ENCODE data around the gene NMUR1. TPM values are rescaled to one million over a fixed set of nuclear protein-coding genes. Genes with fewer than 3 reads are reported as not detected.

Gene NMUR1
- total and polyA plus RNA-seq, 9 donors: 0.10 to 0.56 (median 0.31) TPM; not detected in 4

DNA sequence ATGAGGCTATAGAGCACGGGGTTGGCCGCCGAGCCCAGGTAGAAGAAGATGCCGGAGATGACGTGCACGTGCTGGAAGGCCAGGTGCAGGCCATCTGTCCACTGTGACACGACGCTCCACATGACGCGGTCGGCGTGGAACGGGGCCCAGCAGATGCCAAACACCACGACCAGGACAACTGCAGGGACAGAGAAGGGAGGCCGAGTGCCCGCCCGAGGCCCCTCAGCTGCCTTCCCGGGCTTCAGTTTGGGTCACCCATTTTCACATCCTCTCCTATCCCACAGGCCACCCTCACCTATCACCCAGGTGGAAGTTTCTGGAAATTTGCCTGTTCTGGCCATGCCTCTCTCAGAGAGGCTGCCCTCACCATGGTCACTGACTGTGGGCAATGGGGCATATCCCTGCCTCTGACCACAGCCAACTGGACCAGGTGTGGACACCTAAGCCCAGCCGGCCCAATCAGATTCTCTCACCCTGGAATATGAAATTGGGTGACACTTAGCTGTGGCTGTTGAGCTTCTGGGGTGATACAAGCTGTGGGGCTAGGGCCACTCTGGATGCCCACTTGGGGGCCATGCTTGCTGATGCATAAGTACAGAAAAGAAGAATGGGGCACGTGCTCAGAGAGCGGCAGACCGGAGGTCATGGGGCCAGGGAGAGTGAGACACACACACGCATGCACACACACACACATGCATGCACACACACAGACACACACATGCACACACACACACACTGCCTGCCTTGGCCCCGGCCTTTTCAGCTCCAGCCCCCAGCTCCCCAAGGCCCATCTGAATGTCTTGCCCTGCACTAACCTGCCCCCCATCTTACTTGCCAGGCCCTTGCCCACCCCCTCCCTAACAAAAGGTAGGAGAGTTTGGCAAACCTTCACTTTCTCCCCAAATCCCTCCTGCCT lies 4.7 kb downstream of the NMUR1 start:
- no peaks in the 10 kb centered on the region for H3K36me3 ChIP-seq
- intact Hi-C loops (cut with DNase I): loop anchor here in 1 of 4 donors (5.0 to 10.0 kb wide), 2 partner anchors 77 to 189 kb away; no protein-coding TSS in a partner anchor
- no peaks in the 10 kb centered on the region for H3K27me3 ChIP-seq
- no peak overlapping the region for H3K4me3 ChIP-seq
- no peak overlapping the region for H3K27ac ChIP-seq
- no peaks in the 10 kb centered on the region for H3K9me3 ChIP-seq
- TF ChIP-seq POLR2A (IDR thresholded peaks at IDR 0.05) (no peak), EP300 (IDR thresholded peaks at IDR 0.05) (no peak)
- TF ChIP-seq, protein P1, sequence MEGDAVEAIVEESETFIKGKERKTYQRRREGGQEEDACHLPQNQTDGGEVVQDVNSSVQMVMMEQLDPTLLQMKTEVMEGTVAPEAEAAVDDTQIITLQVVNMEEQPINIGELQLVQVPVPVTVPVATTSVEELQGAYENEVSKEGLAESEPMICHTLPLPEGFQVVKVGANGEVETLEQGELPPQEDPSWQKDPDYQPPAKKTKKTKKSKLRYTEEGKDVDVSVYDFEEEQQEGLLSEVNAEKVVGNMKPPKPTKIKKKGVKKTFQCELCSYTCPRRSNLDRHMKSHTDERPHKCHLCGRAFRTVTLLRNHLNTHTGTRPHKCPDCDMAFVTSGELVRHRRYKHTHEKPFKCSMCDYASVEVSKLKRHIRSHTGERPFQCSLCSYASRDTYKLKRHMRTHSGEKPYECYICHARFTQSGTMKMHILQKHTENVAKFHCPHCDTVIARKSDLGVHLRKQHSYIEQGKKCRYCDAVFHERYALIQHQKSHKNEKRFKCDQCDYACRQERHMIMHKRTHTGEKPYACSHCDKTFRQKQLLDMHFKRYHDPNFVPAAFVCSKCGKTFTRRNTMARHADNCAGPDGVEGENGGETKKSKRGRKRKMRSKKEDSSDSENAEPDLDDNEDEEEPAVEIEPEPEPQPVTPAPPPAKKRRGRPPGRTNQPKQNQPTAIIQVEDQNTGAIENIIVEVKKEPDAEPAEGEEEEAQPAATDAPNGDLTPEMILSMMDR (IDR thresholded peaks at IDR 0.05): no peak
- 94 to 96% (median 94%) methylated on average over 24 of the region's 24 CpGs for WGBS, 3 donors
- H3K4me1 ChIP-seq (ENCODE audit: insufficient read depth): peaks cover 3% of the 10 kb centered on the region
- no peak for DNase-seq

DNA sequence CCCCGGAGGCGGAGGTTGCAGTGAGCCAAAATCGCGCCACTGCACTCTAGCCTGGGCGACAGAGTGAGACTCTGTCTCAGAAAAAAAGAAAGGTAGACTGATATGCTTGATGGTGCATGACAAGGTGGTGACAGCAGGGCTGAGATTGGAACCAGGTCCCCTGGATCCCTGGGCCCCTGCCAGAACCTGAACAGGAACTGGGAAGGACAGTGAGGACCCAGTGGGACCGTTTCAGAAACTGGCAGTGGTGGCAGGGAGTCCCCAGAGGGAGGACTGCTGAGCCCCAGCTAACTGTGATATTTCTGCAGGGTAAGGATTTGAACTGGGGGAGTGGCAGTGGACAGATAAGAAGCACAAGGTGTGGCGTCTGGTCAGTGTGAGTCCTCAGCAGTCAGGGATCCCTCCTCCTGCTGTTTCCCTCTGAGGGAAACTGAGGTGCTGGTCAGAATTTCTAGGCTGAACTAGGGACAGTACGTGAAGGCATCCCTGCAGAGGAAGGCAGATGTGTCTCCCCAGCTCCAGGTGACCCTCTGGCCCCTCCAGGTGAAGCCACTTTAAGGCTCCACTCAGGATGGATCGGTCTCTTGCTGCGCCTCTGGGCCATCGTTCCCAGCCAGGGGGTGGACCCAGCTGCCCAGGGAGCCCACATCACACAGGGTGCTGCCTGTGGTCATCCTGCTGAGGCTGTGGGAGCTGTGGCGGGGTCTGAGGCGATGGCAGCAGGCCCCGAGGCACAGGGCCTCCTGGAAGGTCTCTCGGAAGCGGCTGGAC lies 5.6 kb downstream of the NMUR1 start:
- Histone ChIP-seq H3K27ac (no peak overlapping the region), H3K4me3 (no peak overlapping the region), H3K9me3 (no peaks in the 10 kb centered on the region), H3K27me3 (no peaks in the 10 kb centered on the region), H3K4me1 (ENCODE audit: insufficient read depth) (peaks cover 3% of the 10 kb centered on the region), H3K36me3 (no peaks in the 10 kb centered on the region)
- WGBS, 3 donors: 86 to 93% (median 88%) methylated on average over 15 to 16 of the region's 16 CpGs
- intact Hi-C loops (cut with DNase I): loop anchor here in 2 of 4 donors (5.0 to 10.0 kb wide), 3 partner anchors 33 to 190 kb away; no protein-coding TSS in a partner anchor
- TF ChIP-seq EP300 (IDR thresholded peaks at IDR 0.05) (no peak), POLR2A (IDR thresholded peaks at IDR 0.05) (no peak)
- TF ChIP-seq, protein P1 (IDR thresholded peaks at IDR 0.05): no peak
- no peak for DNase-seq

DNA sequence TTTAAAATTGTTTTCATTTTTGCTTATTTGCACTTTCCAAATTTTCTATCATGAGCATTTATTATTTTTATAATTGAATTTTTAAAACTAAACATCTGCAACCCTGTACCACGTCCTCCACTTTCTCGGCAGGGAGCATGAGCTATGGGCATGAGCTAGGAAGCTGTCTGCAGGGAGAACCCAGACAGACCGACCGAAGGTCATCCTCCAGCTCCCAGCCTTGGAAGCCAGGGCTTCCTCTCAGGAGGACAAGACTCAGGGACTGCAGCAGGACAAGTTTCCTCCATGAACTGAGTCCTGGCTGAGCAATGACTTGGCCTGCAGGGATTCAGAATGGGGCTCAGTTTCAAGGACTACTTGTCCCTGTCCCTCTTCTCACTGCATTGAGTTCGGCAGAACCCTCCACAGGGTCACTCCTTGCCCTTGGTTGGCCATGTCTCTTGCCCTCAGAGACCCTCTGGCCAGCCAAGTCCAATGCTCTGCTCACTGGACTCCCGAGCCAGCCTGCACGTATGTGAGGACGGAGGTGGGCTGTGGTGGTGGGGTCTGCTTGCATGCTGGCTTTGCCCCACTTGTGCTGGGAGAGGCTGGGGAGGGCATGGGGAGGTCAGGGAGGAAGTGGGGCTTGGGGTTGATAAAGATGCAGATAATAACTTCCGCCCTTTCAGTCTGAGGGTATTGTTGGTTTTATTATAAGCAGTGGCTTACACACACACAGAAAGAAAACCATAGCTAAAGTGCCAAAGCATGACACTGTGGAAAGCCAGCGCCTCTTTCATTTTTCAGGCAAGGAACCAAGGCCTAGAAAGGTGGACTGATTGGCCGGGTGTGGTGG lies 6.6 kb downstream of the NMUR1 start:
- Histone ChIP-seq H3K4me1 (ENCODE audit: insufficient read depth) (peaks cover 3% of the 10 kb centered on the region), H3K27me3 (no peaks in the 10 kb centered on the region), H3K27ac (no peak overlapping the region), H3K4me3 (no peak overlapping the region), H3K36me3 (no peaks in the 10 kb centered on the region), H3K9me3 (no peaks in the 10 kb centered on the region)
- TF ChIP-seq POLR2A (IDR thresholded peaks at IDR 0.05): no peak
- TF ChIP-seq, protein P1 (IDR thresholded peaks at IDR 0.05): no peak
- no peak for TF ChIP-seq EP300 (IDR thresholded peaks at IDR 0.05)
- WGBS, 3 donors: 48 to 61% (median 54%) methylated on average over 11 of the region's 11 CpGs
- peak in 1 of 5 donors; percentile 24 for DNase-seq
- intact Hi-C loops (cut with DNase I): loop anchor here in 2 of 4 donors (5.0 to 10.0 kb wide), 2 partner anchors 34 to 191 kb away; no protein-coding TSS in a partner anchor
